Breast epithelium (tissue), 4 donors: ENCODE measurements around the gene FATE1. TPM values are rescaled to one million over a fixed set of nuclear protein-coding genes. Genes with fewer than 3 reads are reported as not detected.
"Not testable (repeated sequence)": the region's sequence is repeated elsewhere in the genome, so short reads cannot be mapped to it uniquely, and the experiment has no call there.

Experiments
- DNase-seq, 2 donors: peaks; one replicate each; pipeline ENCODE4 v3.0.0-alpha.2; 2019; ENCODE audit warnings: low spot score in 2 of 2
- H3K27ac ChIP-seq, 2 donors: fragments of 200-600 bp; sonication (generic) in 1 of 2; one replicate each; pipeline ENCODE4 v1.5.1; 2016 to 2019; ENCODE audit warnings: mild to moderate bottlenecking in 1 of 2
- H3K27me3 ChIP-seq, 2 donors: fragments of 200-600 bp; sonication (generic) in 1 of 2; one replicate each; pipeline versions ENCODE4 v1.5.1 to v1.6.0; 2017 to 2019; ENCODE audit warnings: control low read depth in 1 of 2, mild to moderate bottlenecking in 1 of 2
- H3K36me3 ChIP-seq: fragments of 200-600 bp; one replicate; pipeline ENCODE4 v1.5.1; 2019
- H3K4me1 ChIP-seq, 2 donors: fragments of 200-600 bp; sonication (generic); one replicate each; pipeline ENCODE4 v1.5.1; 2016 to 2019; ENCODE audit warnings: control low read depth in 1 of 2
- H3K4me3 ChIP-seq, 3 donors: fragments of 200-600 bp; sonication (generic); 1 replicate in 2 of 3; 2 replicates in 1 of 3; pipeline ENCODE4 v1.5.1; 2016 to 2019; ENCODE audit warnings: mild to moderate bottlenecking in 3 of 3, moderate library complexity in 2 of 3
- H3K9me3 ChIP-seq, 2 donors: fragments of 200-600 bp; sonication (generic) in 1 of 2; one replicate each; pipeline ENCODE4 v1.5.1; 2016 to 2019; ENCODE audit warnings: control low read depth in 1 of 2
- CTCF ChIP-seq, 3 donors: fragments of 450-650 bp; IDR thresholded peaks; one replicate each; pipeline ENCODE4 v1.5.1; 2016 to 2017; ENCODE audit warnings: antibody characterized with exemption in 3 of 3, mild to moderate bottlenecking in 3 of 3, moderate library complexity in 3 of 3
- POLR2A ChIP-seq: fragments of 450-650 bp; IDR thresholded peaks from one replicate; pipeline ENCODE4 v1.6.1; 2016; ENCODE audit warnings: antibody characterized with exemption, mild to moderate bottlenecking, moderate library complexity
- POLR2AphosphoS5 ChIP-seq, 3 donors: sonication (generic); formaldehyde crosslinking; IDR thresholded peaks; one replicate each; pipeline ENCODE4 v1.6.1; 2017; ENCODE audit warnings: antibody characterized with exemption in 3 of 3
- intact Hi-C: fragments of 100-400 bp; cut with DNase I; formaldehyde crosslinking; loops from one replicate; pipeline ENCODE4 v1.15.1; 2023; ENCODE audit warnings: low total_unique reads
- total RNA-seq, 3 donors: library from RNA; depleted of rRNA; stranded (reverse); fragments of >200 nt; gene quantifications; one replicate each; pipeline ENCODE4 v1.1.0, GENCODE V29; 2016

FATE1 gene
- total RNA-seq, 3 donors from 2014 or later = not detected

- intact Hi-C loops = no loop called here
- DNase-seq = no peak
- Histone ChIP-seq H3K4me1 (no peaks in the 10 kb centered on the region), H3K36me3 (no peaks in the 10 kb centered on the region), H3K27ac (peak overlapping the region; percentile 45 to 69), H3K9me3 (no peaks in the 10 kb centered on the region), H3K4me3 (peak overlapping the region; percentile 31 to 61 (median 50)), H3K27me3 (peaks cover 0 to 46% of the 10 kb centered on the region in 2 donors)
- no peak for TF ChIP-seq POLR2AphosphoS5 (IDR thresholded peaks at IDR 0.05)
Observed at GRCh38 chrX:151695583-151696340, 20.1 kb upstream of the FATE1 start.

- H3K4me3 ChIP-seq = peak overlapping the region in 1 of 3 donors; percentile 37
- H3K4me1 ChIP-seq, H3K9me3 ChIP-seq, H3K36me3 ChIP-seq, intact Hi-C loops, DNase-seq: not testable (repeated sequence)
- H3K27me3 ChIP-seq = peaks cover 0 to 42% of the 10 kb centered on the region in 2 donors
- peak overlapping the region in 1 of 2 donors; percentile 77 for H3K27ac ChIP-seq
Observed at GRCh38 chrX:151697082-151697481, 18.8 kb upstream of the FATE1 start.

GRCh38 chrX:151697522-151697921 lies 18.3 kb upstream of the FATE1 start:
- H3K36me3 ChIP-seq = no peaks in the 10 kb centered on the region
- H3K9me3 ChIP-seq = no peaks in the 10 kb centered on the region
- H3K4me3 ChIP-seq = peak overlapping the region in 1 of 3 donors; percentile 37
- intact Hi-C loops = no loop called here
- H3K4me1 ChIP-seq = no peaks in the 10 kb centered on the region
- peak overlapping the region in 1 of 2 donors; percentile 77 for H3K27ac ChIP-seq
- no peak for DNase-seq
- peaks cover 0 to 45% of the 10 kb centered on the region in 2 donors for H3K27me3 ChIP-seq
- TF ChIP-seq POLR2A (no peak), POLR2AphosphoS5 (IDR thresholded peaks at IDR 0.05) (peak in 1 of 3 donors; percentile 14), CTCF (IDR thresholded peaks at IDR 0.05) (no peak)

- Histone ChIP-seq H3K4me1 (no peaks in the 10 kb centered on the region), H3K4me3 (no peak overlapping the region), H3K27ac (no peak overlapping the region), H3K36me3 (no peaks in the 10 kb centered on the region), H3K9me3 (no peaks in the 10 kb centered on the region), H3K27me3 (peaks cover 0 to 37% of the 10 kb centered on the region in 2 donors)
- intact Hi-C loops = no loop called here
- TF ChIP-seq POLR2A = no peak
- no peak for TF ChIP-seq CTCF (IDR thresholded peaks at IDR 0.05)
- no peak for TF ChIP-seq POLR2AphosphoS5 (IDR thresholded peaks at IDR 0.05)
- DNase-seq = no peak
Observed at GRCh38 chrX:151698485-151698884, 17.4 kb upstream of the FATE1 start.

- Histone ChIP-seq H3K9me3 (no peaks in the 10 kb centered on the region), H3K4me3 (no peak overlapping the region), H3K36me3 (no peaks in the 10 kb centered on the region), H3K27me3 (peaks cover 0 to 29% of the 10 kb centered on the region in 2 donors), H3K27ac (no peak overlapping the region), H3K4me1 (no peaks in the 10 kb centered on the region)
- intact Hi-C loops = no loop called here
- DNase-seq = no peak
- TF ChIP-seq POLR2AphosphoS5 (IDR thresholded peaks at IDR 0.05) = no peak
- TF ChIP-seq POLR2A = no peak
- no peak for TF ChIP-seq CTCF (IDR thresholded peaks at IDR 0.05)
Observed at GRCh38 chrX:151699746-151700145, 16.1 kb upstream of the FATE1 start.

GRCh38 chrX:151700581-151700980 lies 15.3 kb upstream of the FATE1 start:
- no peak overlapping the region for H3K4me3 ChIP-seq
- intact Hi-C loops = no loop called here
- TF ChIP-seq CTCF (IDR thresholded peaks at IDR 0.05) (no peak), POLR2A (no peak), POLR2AphosphoS5 (IDR thresholded peaks at IDR 0.05) (no peak)
- H3K36me3 ChIP-seq = no peaks in the 10 kb centered on the region
- H3K4me1 ChIP-seq = no peaks in the 10 kb centered on the region
- H3K27me3 ChIP-seq = peaks cover 0 to 24% of the 10 kb centered on the region in 2 donors
- no peak overlapping the region for H3K27ac ChIP-seq
- no peaks in the 10 kb centered on the region for H3K9me3 ChIP-seq
- DNase-seq = no peak
